ENCODE measurements around the gene BNIP1.
A peak's percentile ranks its signal among the peaks of the same experiment; 100 is the strongest.
"Not testable (repeated sequence)": the region's sequence is repeated elsewhere in the genome, so short reads cannot be mapped to it uniquely, and the experiment has no call there.

Gene BNIP1

GRCh38 chr5:173144200-173145176 lies at the start of gene BNIP1:
Gene BNIP1 (plus strand): TSS chr5:173144531. CDS start chr5:173144546, 15 bp downstream.
- DNase-seq = peak; percentile 88

- DNase-seq = no peak
Observed at GRCh38 chr5:173098787-173099186, 45.5 kb upstream of the BNIP1 start.

GRCh38 chr5:173099461-173099860 lies 44.9 kb upstream of the BNIP1 start:
- DNase-seq = no peak

- DNase-seq = no peak
Observed at GRCh38 chr5:173101245-173101644, 43.1 kb upstream of the BNIP1 start.

DNA sequence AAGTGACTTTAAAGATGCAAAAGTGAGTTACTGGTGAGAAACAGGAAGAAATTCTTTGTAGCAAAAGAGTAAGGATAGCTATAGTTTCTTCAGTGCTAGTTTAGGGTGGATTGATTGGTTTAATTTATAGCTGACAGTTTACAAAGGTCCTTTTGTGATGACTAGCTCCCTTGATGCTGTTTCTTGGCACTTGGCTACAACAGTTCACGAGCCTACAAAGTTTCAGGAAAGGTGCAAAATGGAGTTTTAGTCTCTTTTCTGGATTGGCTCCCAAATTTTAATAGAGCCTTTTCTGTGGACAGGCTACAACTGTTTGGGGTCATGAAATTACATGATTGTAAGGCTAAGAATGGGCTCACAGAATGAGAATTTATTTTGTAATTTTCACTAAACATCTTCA lies 40.9 kb upstream of the BNIP1 start:
- DNase-seq = no peak

GRCh38 chr5:173108914-173109313 lies 35.4 kb upstream of the BNIP1 start:
- no peak for DNase-seq

DNA sequence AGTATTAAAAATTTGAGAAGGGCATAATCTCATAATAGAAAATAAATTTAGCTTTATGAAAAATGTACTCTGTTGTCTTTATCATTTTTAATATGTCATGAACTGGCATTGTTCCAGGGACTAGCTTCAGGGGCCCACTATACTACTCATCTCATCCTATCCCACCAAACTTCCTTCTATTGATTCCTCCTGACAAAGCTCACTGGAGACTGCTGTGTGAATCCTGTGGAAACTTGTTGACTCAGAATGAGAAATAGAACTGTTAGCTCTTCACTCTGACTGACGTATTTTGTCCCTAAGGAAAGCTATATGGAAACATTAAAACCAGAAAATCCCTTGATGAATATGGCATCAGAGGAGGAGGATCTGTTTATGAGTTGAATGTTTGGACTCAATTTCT lies 29.8 kb upstream of the BNIP1 start:
- no peak for DNase-seq

DNA sequence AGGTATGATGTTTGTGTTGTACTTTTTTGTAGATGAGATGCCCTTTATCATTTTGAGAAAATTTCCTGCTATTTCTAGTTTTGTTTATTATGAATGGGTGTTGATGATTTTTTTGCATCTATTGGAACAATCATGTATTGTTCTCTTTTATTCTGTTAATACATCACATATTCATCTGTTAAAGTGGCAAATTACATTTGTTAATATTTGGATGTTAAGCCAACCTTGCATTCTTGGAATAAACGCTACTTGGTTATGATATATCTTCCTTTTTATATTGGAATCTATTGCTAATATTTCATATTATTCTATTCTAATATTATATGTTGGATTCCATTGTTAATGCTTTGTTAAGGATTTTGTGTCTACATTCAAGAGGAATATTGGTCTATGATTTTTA lies 24.6 kb upstream of the BNIP1 start:
- no peak for DNase-seq

DNA sequence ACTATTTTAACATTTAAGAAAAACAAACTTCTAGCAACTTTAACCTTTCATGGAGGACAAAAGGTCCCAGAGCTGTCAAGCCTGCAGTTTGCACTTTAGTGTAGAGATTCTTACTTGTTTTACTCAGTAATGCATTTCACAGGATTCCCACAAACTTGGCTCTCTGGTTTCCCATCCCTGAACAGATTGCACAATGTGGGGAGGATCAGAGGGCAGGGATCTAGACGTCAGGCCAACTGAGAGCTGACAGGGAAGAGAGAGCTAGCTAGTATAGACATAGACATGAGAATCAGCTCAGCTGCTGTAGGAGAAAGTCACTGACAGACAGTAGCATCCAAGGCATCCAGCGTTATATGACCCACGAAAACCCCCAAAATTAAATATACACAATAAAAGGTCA lies 20.9 kb upstream of the BNIP1 start:
- no peak for DNase-seq

- DNase-seq = not testable (repeated sequence)
Observed at GRCh38 chr5:173132166-173132565, 12.2 kb upstream of the BNIP1 start.

DNA sequence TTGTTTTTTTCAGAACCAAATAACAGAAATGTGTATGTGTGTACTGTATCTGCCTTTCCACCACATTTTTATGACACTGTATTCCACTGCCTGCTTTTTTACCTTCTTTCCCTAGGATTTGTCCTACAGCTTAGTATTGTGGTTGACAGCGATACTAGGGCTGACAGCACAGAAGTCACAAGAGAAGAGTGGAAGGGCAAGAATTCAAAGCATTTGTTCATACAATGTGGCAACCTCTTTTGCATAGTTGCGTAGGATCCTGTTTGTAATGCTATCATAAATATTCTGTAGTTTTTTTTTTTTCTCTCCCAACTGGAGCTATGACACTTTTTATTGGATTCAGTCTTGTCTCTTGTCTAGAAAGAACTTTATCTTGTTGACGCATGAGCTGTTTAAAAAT lies 5.6 kb upstream of the BNIP1 start:
- no peak for DNase-seq

- DNase-seq = no peak
Observed at GRCh38 chr5:173139631-173140030, 4.7 kb upstream of the BNIP1 start.

GRCh38 chr5:173140769-173141168 lies 3.6 kb upstream of the BNIP1 start:
- no peak for DNase-seq

DNA sequence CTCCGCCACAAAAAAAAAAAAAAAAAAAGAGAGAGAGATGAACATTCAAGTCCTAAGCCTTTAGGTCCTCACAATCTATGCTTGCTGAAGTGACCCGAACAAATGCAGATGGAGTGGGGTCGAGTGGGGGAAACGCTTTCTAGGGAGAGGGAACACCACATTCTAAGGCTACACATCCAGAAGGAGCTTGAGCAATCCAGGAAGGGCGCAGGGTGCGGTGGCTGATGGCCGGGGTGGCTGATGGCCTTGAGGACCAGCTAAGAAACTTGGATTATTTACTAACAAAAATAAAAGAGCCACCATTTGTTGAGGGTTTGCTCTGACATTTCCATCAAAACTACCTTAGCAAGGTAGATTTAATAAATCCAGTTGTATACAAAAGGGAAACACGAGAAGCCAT lies 764 bp upstream of the BNIP1 start:
- DNase-seq = no peak

DNA sequence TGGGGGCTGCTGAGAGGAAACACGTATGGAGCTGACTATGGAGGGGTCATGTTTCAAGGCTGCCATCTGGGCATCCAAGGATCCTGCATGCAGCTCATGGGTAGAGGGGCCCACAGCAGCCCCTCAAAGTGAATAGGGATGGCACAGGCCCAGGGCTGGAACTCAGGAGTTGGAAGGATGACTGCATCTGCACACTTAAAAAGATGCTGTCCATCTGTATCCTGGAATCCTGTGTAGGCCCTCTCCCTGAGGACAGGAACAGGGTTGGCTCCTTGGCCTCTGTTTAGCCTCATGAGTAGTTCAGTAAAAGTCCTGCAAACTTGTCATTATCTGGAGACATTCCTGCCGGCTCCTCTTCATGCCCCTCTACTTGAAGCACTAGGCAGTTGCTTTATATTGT lies 4.0 kb downstream of the BNIP1 start:
- no peak for DNase-seq

- no peak for DNase-seq
Observed at GRCh38 chr5:173152547-173152946, 8.2 kb downstream of the BNIP1 start.

- DNase-seq = no peak
Observed at GRCh38 chr5:173153842-173154241, 9.5 kb downstream of the BNIP1 start.

GRCh38 chr5:173154619-173155018 lies 10.3 kb downstream of the BNIP1 start:
- not testable (repeated sequence) for DNase-seq

DNA sequence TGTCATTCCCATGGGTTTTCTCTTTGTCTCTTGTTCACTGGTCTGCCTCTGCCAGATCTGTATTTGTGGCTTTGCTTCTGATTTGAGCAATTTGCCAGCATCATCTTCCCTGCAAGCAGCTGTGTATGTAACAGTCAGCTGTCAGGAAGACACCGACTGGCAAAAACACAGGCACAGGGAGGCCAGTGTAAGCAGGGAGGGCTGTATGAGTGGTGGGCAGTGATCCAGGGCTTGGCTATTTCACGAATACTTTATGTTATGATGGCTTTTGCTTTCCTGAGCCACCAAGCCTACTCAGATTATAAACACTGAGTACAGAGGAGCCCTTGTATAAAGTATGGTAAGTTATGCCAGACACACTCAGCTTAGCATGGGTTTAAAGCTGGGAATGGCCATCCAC lies 11.6 kb downstream of the BNIP1 start:
- DNase-seq = no peak

- DNase-seq = no peak
Observed at GRCh38 chr5:173158366-173158765, 14.0 kb downstream of the BNIP1 start.

DNA sequence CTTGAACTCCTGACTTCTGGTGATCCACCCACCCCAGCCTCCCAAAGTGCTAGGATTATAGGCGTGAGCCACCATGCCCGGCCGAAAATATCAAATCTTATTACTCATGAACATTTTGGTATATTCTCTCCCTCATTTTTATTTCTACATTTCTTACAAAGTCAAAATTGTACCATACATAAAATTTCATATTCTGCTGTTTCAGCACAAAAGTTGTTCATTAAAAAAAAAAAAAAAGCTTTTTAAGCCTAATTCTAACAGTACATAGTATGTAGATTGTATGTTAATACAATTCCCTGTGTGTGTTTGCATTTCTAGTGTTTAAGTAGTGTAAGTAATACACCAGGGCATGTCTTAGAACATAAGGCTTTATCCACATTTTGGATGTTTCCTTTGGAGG lies 14.9 kb downstream of the BNIP1 start:
- DNase-seq = no peak

GRCh38 chr5:173161148-173161547 lies 16.8 kb downstream of the BNIP1 start:
- no peak for DNase-seq

GRCh38 chr5:173163219-173163618 lies 18.9 kb downstream of the BNIP1 start:
- DNase-seq = no peak

GRCh38 chr5:173165177-173166016 lies 21.1 kb downstream of the BNIP1 start:
- DNase-seq = no peak

Measured in NCI-H1105 (cell line).